IMR-90 (cell line): ENCODE data around the gene SLC15A1. TPM values are rescaled to one million over a fixed set of nuclear protein-coding genes. Genes with fewer than 3 reads are reported as not detected.

ENCODE experiments used
- ATAC-seq: fragments of 200-7000 bp; cut with Tn5 transposase; 2 replicates; pipeline ENCODE4 v1.9.1; 2020; ENCODE audit warnings: low read depth, mild to moderate bottlenecking, moderate library complexity
- BruUV-seq: library from RNA; stranded (reverse); fragments of 400-500 nt; replicated peaks from 2 replicates; lab custom pipeline; 2021; lab: Mats Ljungman, UMichigan
- CTCF ChIA-PET: fragments of 300-600 bp; formaldehyde crosslinking; extraction: SDS; loops from one replicate; lab custom pipeline; 2021; ENCODE audit warnings: antibody characterized with exemption; lab: Yijun Ruan, JAX
- POLR2A ChIA-PET: fragments of 300-600 bp; sonication (Branson Sonifier 250); formaldehyde crosslinking; loops from one replicate; lab custom pipeline; 2022; ENCODE audit warnings: antibody characterized with exemption; ENCODE audit not compliant: unreplicated experiment; lab: Charles Lee
- DNase-seq: peaks from one replicate; pipeline ENCODE4 v3.0.0; 2013
- H2AFZ ChIP-seq: replicated peaks from 2 replicates; pipeline ENCODE3; 2013; ENCODE audit warnings: low read length, mild to moderate bottlenecking; ENCODE audit not compliant: poor library complexity
- H2AK5ac ChIP-seq: 2 replicates; pipeline ENCODE4 v1.6.1; 2013; ENCODE audit warnings: low read depth, low read length, inconsistent platforms
- H2AK9ac ChIP-seq: replicated peaks from 2 replicates; pipeline ENCODE3; 2013; ENCODE audit warnings: mild to moderate bottlenecking, low read depth, low read length, moderate library complexity; ENCODE audit not compliant: poor library complexity
- H2BK120ac ChIP-seq: 2 replicates; pipeline ENCODE4 v1.6.1; 2013; ENCODE audit warnings: low read depth, low read length, inconsistent platforms
- H2BK15ac ChIP-seq: 3 replicates; pipeline ENCODE4 v1.6.1; 2013; ENCODE audit warnings: low read depth, low read length, inconsistent platforms
- H2BK20ac ChIP-seq: 2 replicates; pipeline ENCODE4 v1.6.1; 2013; ENCODE audit warnings: low read depth, mild to moderate bottlenecking, inconsistent platforms, low read length, moderate library complexity
- H2BK5ac ChIP-seq: 2 replicates; pipeline ENCODE4 v1.6.1; 2013; ENCODE audit warnings: mild to moderate bottlenecking, low read depth, low read length, inconsistent platforms; ENCODE audit not compliant: poor library complexity, severe bottlenecking
- H3K14ac ChIP-seq: replicated peaks from 2 replicates; pipeline ENCODE4 v1.6.1; 2013; ENCODE audit warnings: low read depth, low read length, inconsistent platforms
- H3K18ac ChIP-seq: 2 replicates; pipeline ENCODE4 v1.6.1; 2013; ENCODE audit warnings: low read depth, low read length, control low read depth
- H3K23ac ChIP-seq: 2 replicates; pipeline ENCODE4 v1.6.1; 2013; ENCODE audit warnings: low read depth, low read length, inconsistent platforms
- H3K27ac ChIP-seq: 2 replicates; pipeline ENCODE4 v1.5.1; 2013; ENCODE audit warnings: mild to moderate bottlenecking, control low read depth, low read length; ENCODE audit not compliant: insufficient read depth
- H3K27me3 ChIP-seq: 2 replicates; pipeline ENCODE4 v1.6.1; 2013; ENCODE audit warnings: low read length; ENCODE audit not compliant: control insufficient read depth, insufficient read depth
- H3K36me3 ChIP-seq: 2 replicates; pipeline ENCODE4 v1.6.1; 2013; ENCODE audit warnings: low read length, mixed read lengths; ENCODE audit not compliant: control insufficient read depth, insufficient read depth
- H3K4ac ChIP-seq: 2 replicates; pipeline ENCODE4 v1.6.1; 2013; ENCODE audit warnings: low read depth, low read length, inconsistent platforms
- H3K4me1 ChIP-seq: 2 replicates; pipeline ENCODE4 v1.6.1; 2013; ENCODE audit warnings: low read length, mixed read lengths; ENCODE audit not compliant: control insufficient read depth, insufficient read depth
- H3K4me2 ChIP-seq: 2 replicates; pipeline ENCODE4 v1.6.1; 2013; ENCODE audit warnings: low read depth, mild to moderate bottlenecking, control low read depth, low read length, moderate library complexity
- H3K4me3 ChIP-seq: 2 replicates; pipeline ENCODE4 v1.5.1; 2013; ENCODE audit warnings: low read depth, mild to moderate bottlenecking, control low read depth, low read length, moderate library complexity; ENCODE audit not compliant: insufficient read depth
- H3K56ac ChIP-seq: 2 replicates; pipeline ENCODE4 v1.6.1; 2013; ENCODE audit warnings: low read length, inconsistent platforms; ENCODE audit not compliant: insufficient read depth; ENCODE audit errors: extremely low read depth
- H3K79me1 ChIP-seq, 2 experiments: 2 replicates each; pipeline ENCODE4 v1.6.1; 2013; ENCODE audit warnings: low read length in 2 of 2, inconsistent platforms in 1 of 2, low read depth in 1 of 2
- H3K9ac ChIP-seq: 2 replicates; pipeline ENCODE4 v1.6.1; 2013; ENCODE audit warnings: low read depth, low read length, control low read depth
- H3K9me1 ChIP-seq: 2 replicates; pipeline ENCODE4 v1.6.1; 2013; ENCODE audit warnings: low read length, inconsistent platforms; ENCODE audit not compliant: insufficient read depth
- H3K9me3 ChIP-seq: 2 replicates; pipeline ENCODE4 v1.6.1; 2013; ENCODE audit warnings: low read length; ENCODE audit not compliant: control insufficient read depth, insufficient read depth
- H4K20me1 ChIP-seq: 2 replicates; pipeline ENCODE4 v1.6.1; 2013; ENCODE audit warnings: low read length, inconsistent platforms; ENCODE audit not compliant: insufficient read depth
- H4K5ac ChIP-seq: 2 replicates; pipeline ENCODE4 v1.6.1; 2013; ENCODE audit warnings: mild to moderate bottlenecking, low read depth, low read length, control low read depth
- H4K8ac ChIP-seq, 2 experiments: 2 replicates each; pipeline ENCODE4 v1.6.1; 2013; ENCODE audit warnings: low read depth in 2 of 2, low read length in 2 of 2, control low read depth in 1 of 2, inconsistent platforms in 1 of 2
- H4K91ac ChIP-seq: 2 replicates; pipeline ENCODE4 v1.6.1; 2013; ENCODE audit warnings: low read depth, low read length, inconsistent platforms; ENCODE audit not compliant: insufficient read depth
- CTCF ChIP-seq: conservative IDR thresholded peaks from 2 replicates; pipeline ENCODE4 v1.5.1; 2012; ENCODE audit warnings: mild to moderate bottlenecking, low read depth, low read length, improper control_type of control experiment
- ELK1 ChIP-seq: fragments of 150-350 bp; IDR thresholded peaks from 2 replicates; pipeline ENCODE4 v1.6.1; 2016; ENCODE audit warnings: low read depth, mild to moderate bottlenecking, low read length, moderate library complexity, borderline replicate concordance
- FOS ChIP-seq: fragments of 150-350 bp; IDR thresholded peaks from 2 replicates; pipeline ENCODE4 v1.6.1; 2016; ENCODE audit warnings: low read depth, low read length
- MXI1 ChIP-seq: IDR thresholded peaks from 2 replicates; pipeline ENCODE4 v1.6.1; 2012; ENCODE audit warnings: low read depth, mild to moderate bottlenecking, low read length, moderate library complexity, borderline replicate concordance
- RCOR1 ChIP-seq: IDR thresholded peaks from 2 replicates; pipeline ENCODE4 v1.6.1; 2012; ENCODE audit warnings: mild to moderate bottlenecking, low read length, improper control_type of control experiment; ENCODE audit not compliant: insufficient replicate concordance
- RFX5 ChIP-seq: IDR thresholded peaks from 2 replicates; pipeline ENCODE4 v1.8.0; 2012; ENCODE audit warnings: low read depth, mild to moderate bottlenecking, low read length, moderate library complexity
- SMC3 ChIP-seq: fragments of 150-350 bp; IDR thresholded peaks from 2 replicates; pipeline ENCODE4 v1.6.1; 2016; ENCODE audit warnings: low read depth, mild to moderate bottlenecking, antibody characterized with exemption, low read length, moderate library complexity
- WGBS, 2 experiments: methylation state at CpG; one replicate each; pipeline versions ENCODE4 v1.1.5 to v1.1.7; 2013; ENCODE audit warnings: missing lambda C conversion rate in 2 of 2; ENCODE audit not compliant: insufficient read length in 1 of 2; ENCODE audit errors: extremely low coverage in 2 of 2; 5-methylcytosine and 5-hydroxymethylcytosine counted together
- dilution Hi-C: fragments of 300-500 bp; cut with HindIII; formaldehyde crosslinking; loops from one replicate; pipeline ENCODE4 v1.14.3; 2018; ENCODE audit warnings: low sequenced_read_pairs; ENCODE audit not compliant: unreplicated experiment
- in situ Hi-C: fragments of 300-500 bp; cut with MboI; formaldehyde crosslinking; loops from 3 replicates; pipeline ENCODE4 v1.14.3; 2019; ENCODE audit warnings: low sequenced_read_pairs, inconsistent platforms, mixed read lengths
- intact Hi-C: fragments of 100-400 bp; cut with micrococcal nuclease; formaldehyde crosslinking; loops from 2 replicates; pipeline ENCODE4 v1.10.0; 2022
- polyA plus RNA-seq, 3 experiments: library from polyadenylated mRNA; depleted of rRNA; stranded (reverse); fragments of >200 nt; gene quantifications; 2 replicates each; pipeline ENCODE4 v1.2.3, GENCODE V29; 2012; ENCODE audit warnings: low replicate concordance in 1 of 3
- total RNA-seq: library from RNA; depleted of rRNA; stranded (reverse); fragments of >200 nt; gene quantifications from 2 replicates; pipeline ENCODE4 v1.2.3, GENCODE V29; 2012
- TF ChIP-seq, protein P1 (sequence below): fragments of 150-350 bp; IDR thresholded peaks from 2 replicates; pipeline ENCODE4 v1.6.1; 2017; ENCODE audit warnings: mild to moderate bottlenecking, antibody characterized with exemption, low read length, low read depth

SLC15A1 gene
- total and polyA plus RNA-seq, 2 of the 4 experiments (the other 2 are of a cell fraction): not detected

DNA sequence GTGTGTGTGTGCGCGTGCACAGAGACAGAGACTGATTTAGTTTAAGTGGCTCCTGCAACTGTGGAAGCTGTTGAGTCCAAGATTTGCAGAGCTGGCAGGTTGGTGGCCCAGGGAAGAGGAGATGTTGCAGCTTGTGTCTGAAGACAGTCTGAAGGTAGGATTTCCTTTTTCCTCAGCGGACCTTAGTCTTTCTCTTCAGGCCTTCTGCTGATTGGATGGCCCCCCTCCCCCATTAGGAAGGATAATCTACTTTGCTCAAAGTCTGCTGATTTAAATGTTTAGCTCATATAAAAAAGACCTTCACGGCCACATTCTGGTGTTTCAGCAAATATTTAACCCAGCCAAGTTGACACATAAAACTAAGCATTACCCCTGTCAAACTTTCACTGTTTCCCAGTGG lies 84.3 kb downstream of the SLC15A1 start:
- Histone ChIP-seq H3K4ac (no peak overlapping the region), H2BK15ac (no peak overlapping the region), H4K91ac (no peak overlapping the region), H3K4me2 (no peak overlapping the region), H2AK5ac (no peak overlapping the region), H3K18ac (no peak overlapping the region), H3K56ac (no peak overlapping the region), H2AFZ (no peak overlapping the region), H3K4me1 (no peaks in the 10 kb centered on the region), H2BK5ac (no peak overlapping the region), H3K14ac (no peak overlapping the region), H2BK120ac (no peak overlapping the region), H4K20me1 (no peaks in the 10 kb centered on the region), H3K36me3 (no peaks in the 10 kb centered on the region), H3K23ac (no peak overlapping the region), H3K4me3 (no peak overlapping the region), H2AK9ac (no peak overlapping the region), H4K5ac (no peak overlapping the region), H3K27me3 (peaks cover 13% of the 10 kb centered on the region), H3K79me1 (no peaks in the 10 kb centered on the region), H3K27ac (no peak overlapping the region), H4K8ac (no peak overlapping the region), H3K9ac (no peak overlapping the region), H2BK20ac (no peak overlapping the region), H3K9me3 (no peaks in the 10 kb centered on the region), H3K9me1 (no peaks in the 10 kb centered on the region)
- TF ChIP-seq CTCF: no peak
- TF ChIP-seq MXI1: no peak
- no peak for TF ChIP-seq FOS
- TF ChIP-seq RCOR1: no peak
- no peak for TF ChIP-seq ELK1
- TF ChIP-seq SMC3: no peak
- TF ChIP-seq, protein P1, sequence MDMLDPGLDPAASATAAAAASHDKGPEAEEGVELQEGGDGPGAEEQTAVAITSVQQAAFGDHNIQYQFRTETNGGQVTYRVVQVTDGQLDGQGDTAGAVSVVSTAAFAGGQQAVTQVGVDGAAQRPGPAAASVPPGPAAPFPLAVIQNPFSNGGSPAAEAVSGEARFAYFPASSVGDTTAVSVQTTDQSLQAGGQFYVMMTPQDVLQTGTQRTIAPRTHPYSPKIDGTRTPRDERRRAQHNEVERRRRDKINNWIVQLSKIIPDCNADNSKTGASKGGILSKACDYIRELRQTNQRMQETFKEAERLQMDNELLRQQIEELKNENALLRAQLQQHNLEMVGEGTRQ: no peak
- TF ChIP-seq RFX5: no peak
- DNase-seq (no peak), ATAC-seq (no peak)
- WGBS, 2 experiments: 100% methylated on average over 1 of the region's 4 CpGs; no CpG with 5 or more reads in 1 of the 2 experiments
- dilution Hi-C loops: loop anchor here (25.0 kb wide), 1 partner anchor 206 kb away; no protein-coding TSS in a partner anchor
- in situ Hi-C loops: loop anchor here (25.0 kb wide), 2 partner anchors 531 to 806 kb away; partner anchors contain the start of gene FARP1
- BruUV-seq: no TSS peak
- POLR2A ChIA-PET: no interaction called here
- intact Hi-C loops: no loop called here
- CTCF ChIA-PET: no interaction called here
